OCI-LY1 (cell line): ENCODE measurements around the gene PRKAR2B.

Source experiments
- H2AFZ ChIP-seq: fragments of 200-600 bp; sonication (generic), shearing (Covaris generic); 2 replicates; pipeline ENCODE4 v1.6.0; 2014; ENCODE audit warnings: antibody characterized with exemption, mild to moderate bottlenecking, low read length
- H3F3A ChIP-seq: fragments of 200-600 bp; sonication (generic), shearing (Covaris generic); 2 replicates; pipeline ENCODE4 v1.6.0; 2014; ENCODE audit warnings: mild to moderate bottlenecking, antibody characterized with exemption, low read length, moderate library complexity; ENCODE audit not compliant: insufficient read depth
- H3K27ac ChIP-seq: fragments of 200-600 bp; sonication (generic); 2 replicates; pipeline ENCODE4 v1.5.1; 2014; ENCODE audit warnings: low read length, mixed run types, mild to moderate bottlenecking, low read depth; ENCODE audit not compliant: poor library complexity, severe bottlenecking
- H3K27me3 ChIP-seq: fragments of 200-600 bp; sonication (generic); 2 replicates; pipeline ENCODE4 v1.6.0; 2014; ENCODE audit warnings: antibody characterized with exemption, mild to moderate bottlenecking, low read length, moderate library complexity; ENCODE audit not compliant: insufficient read depth
- H3K36me3 ChIP-seq: fragments of 200-600 bp; sonication (generic); 2 replicates; pipeline ENCODE4 v1.6.1; 2014; ENCODE audit warnings: mild to moderate bottlenecking, antibody characterized with exemption, low read length, moderate library complexity, mixed read lengths; ENCODE audit not compliant: insufficient read depth
- H3K4me1 ChIP-seq: fragments of 200-600 bp; sonication (generic); 2 replicates; pipeline ENCODE4 v1.5.1; 2014; ENCODE audit warnings: mild to moderate bottlenecking, low read length, moderate library complexity; ENCODE audit not compliant: insufficient read depth, severe bottlenecking
- H3K4me2 ChIP-seq: fragments of 200-600 bp; sonication (generic), shearing (Covaris generic); 2 replicates; pipeline ENCODE4 v1.6.1; 2014; ENCODE audit warnings: low read length
- H3K4me3 ChIP-seq: fragments of 200-600 bp; sonication (generic); 2 replicates; pipeline ENCODE4 v1.5.1; 2014; ENCODE audit warnings: low read length, low read depth, mild to moderate bottlenecking, mixed read lengths; ENCODE audit not compliant: poor library complexity, severe bottlenecking
- H3K79me2 ChIP-seq: fragments of 200-600 bp; shearing (Covaris generic); 2 replicates; pipeline ENCODE4 v1.6.1; 2016; ENCODE audit warnings: mixed run types, low read length, mixed read lengths; ENCODE audit not compliant: insufficient read depth
- H3K9ac ChIP-seq: fragments of 200-600 bp; sonication (generic), shearing (Covaris generic); 2 replicates; pipeline ENCODE4 v1.6.1; 2014; ENCODE audit warnings: mild to moderate bottlenecking, low read length, mixed read lengths
- H3K9me2 ChIP-seq: fragments of 200-600 bp; sonication (generic), shearing (Covaris generic); 2 replicates; pipeline ENCODE4 v1.6.1; 2014; ENCODE audit warnings: low read depth, mild to moderate bottlenecking, low read length, mixed read lengths
- H3K9me3 ChIP-seq: fragments of 200-600 bp; shearing (Covaris generic); 2 replicates; pipeline ENCODE4 v1.6.1; 2014; ENCODE audit warnings: low read length, mixed read lengths
- H4K20me1 ChIP-seq: fragments of 200-600 bp; sonication (generic), shearing (Covaris generic); 2 replicates; pipeline ENCODE4 v1.6.0; 2016; ENCODE audit warnings: mild to moderate bottlenecking, low read length; ENCODE audit not compliant: insufficient read depth
- CTCF ChIP-seq: fragments of 200-600 bp; sonication (generic), shearing (Covaris generic); IDR thresholded peaks from 2 replicates; pipeline ENCODE4 v1.5.1; 2017; ENCODE audit warnings: mild to moderate bottlenecking, antibody characterized with exemption, low read length, moderate library complexity, mixed read lengths
- EZH2 ChIP-seq: fragments of 200-600 bp; sonication (generic), shearing (Covaris generic); IDR thresholded peaks from 2 replicates; pipeline ENCODE4 v1.8.0; 2017; ENCODE audit warnings: borderline replicate concordance, mixed run types, mild to moderate bottlenecking, antibody characterized with exemption, low read length, moderate library complexity, mixed read lengths

The PRKAR2B gene

GRCh38 chr7:106999023-106999422, 45.5 kb upstream of the PRKAR2B start:
- Histone ChIP-seq H3K4me2 (no peak overlapping the region), H3K9me3 (no peaks in the 10 kb centered on the region), H3K4me3 (no peak overlapping the region), H3K9ac (no peak overlapping the region), H3F3A (no peaks in the 10 kb centered on the region), H2AFZ (no peak overlapping the region), H3K4me1 (no peaks in the 10 kb centered on the region), H3K27me3 (no peaks in the 10 kb centered on the region), H3K9me2 (no peaks in the 10 kb centered on the region), H4K20me1 (no peaks in the 10 kb centered on the region), H3K36me3 (no peaks in the 10 kb centered on the region), H3K27ac (no peak overlapping the region), H3K79me2 (no peaks in the 10 kb centered on the region)
- TF ChIP-seq EZH2 (no peak), CTCF (no peak)

- Histone ChIP-seq H3K79me2 (no peaks in the 10 kb centered on the region), H2AFZ (no peak overlapping the region), H3K4me2 (no peak overlapping the region), H4K20me1 (no peaks in the 10 kb centered on the region), H3K27me3 (no peaks in the 10 kb centered on the region), H3K36me3 (no peaks in the 10 kb centered on the region), H3K9ac (no peak overlapping the region), H3K4me3 (no peak overlapping the region), H3K27ac (no peak overlapping the region), H3F3A (no peaks in the 10 kb centered on the region), H3K9me2 (no peaks in the 10 kb centered on the region), H3K4me1 (no peaks in the 10 kb centered on the region), H3K9me3 (no peaks in the 10 kb centered on the region)
- TF ChIP-seq EZH2 (no peak), CTCF (no peak)
Measured at GRCh38 chr7:107001490-107001889, 43.0 kb upstream of the PRKAR2B start.

- Histone ChIP-seq H3K9ac (no peak overlapping the region), H3K36me3 (no peaks in the 10 kb centered on the region), H2AFZ (no peak overlapping the region), H3K4me1 (no peaks in the 10 kb centered on the region), H3K9me3 (no peaks in the 10 kb centered on the region), H3K9me2 (no peaks in the 10 kb centered on the region), H4K20me1 (no peaks in the 10 kb centered on the region), H3K79me2 (no peaks in the 10 kb centered on the region), H3K4me2 (no peak overlapping the region), H3K27me3 (no peaks in the 10 kb centered on the region), H3F3A (no peaks in the 10 kb centered on the region), H3K4me3 (no peak overlapping the region), H3K27ac (no peak overlapping the region)
- no peak for TF ChIP-seq EZH2
- no peak for TF ChIP-seq CTCF
Measured at GRCh38 chr7:107002126-107002525, 42.4 kb upstream of the PRKAR2B start.
